ENCODE measurements around the gene SPINK8. TPM values are rescaled to one million over a fixed set of nuclear protein-coding genes. Genes with fewer than 3 reads are reported as not detected.

Gene SPINK8
- total and polyA plus RNA-seq, 2 experiments from 2014 or later: not detected

- H3K9ac ChIP-seq: no peak overlapping the region
- H2AFZ ChIP-seq: no peak overlapping the region
- no peak for DNase-seq
- H3K4me1 ChIP-seq (ENCODE audit: insufficient read depth): no peaks in the 10 kb centered on the region
- no peaks in the 10 kb centered on the region for H3F3A ChIP-seq (ENCODE audit: insufficient read depth)
- H3K9me2 ChIP-seq (ENCODE audit: insufficient read depth): no peaks in the 10 kb centered on the region
- in situ Hi-C loops (cut with MboI): no loop called here
- no peaks in the 10 kb centered on the region for H3K9me3 ChIP-seq (ENCODE audit: low read depth)
- TF ChIP-seq EZH2 (IDR thresholded peaks at IDR 0.05; ENCODE audit: insufficient read depth, poor library complexity, severe bottlenecking) (no peak), EZH2phosphoT487 (IDR thresholded peaks at IDR 0.05; ENCODE audit: insufficient read depth, low read depth) (no peak)
- no peak overlapping the region for H3K4me2 ChIP-seq (ENCODE audit: unreplicated experiment)
- no peak overlapping the region for H3K27ac ChIP-seq
- H3K36me3 ChIP-seq (ENCODE audit: low read depth): no peaks in the 10 kb centered on the region
- 81 to 82% methylated on average over 8 of the region's 8 CpGs for WGBS, 2 experiments (ENCODE audit: low coverage in 1 of 2, low lambda C conversion rate in 2 of 2, missing lambda C conversion rate in 2 of 2)
- H3K27me3 ChIP-seq (replicated peaks; ENCODE audit: insufficient read depth): no peaks in the 10 kb centered on the region
- no peaks in the 10 kb centered on the region for H3K79me2 ChIP-seq (ENCODE audit: insufficient read depth)
- no peak overlapping the region for H3K4me3 ChIP-seq
- H4K20me1 ChIP-seq (ENCODE audit: insufficient read depth): no peaks in the 10 kb centered on the region
These were observed 63.9 kb downstream of the SPINK8 start for GRCh38 chr3:48269592-48269991.

DNA sequence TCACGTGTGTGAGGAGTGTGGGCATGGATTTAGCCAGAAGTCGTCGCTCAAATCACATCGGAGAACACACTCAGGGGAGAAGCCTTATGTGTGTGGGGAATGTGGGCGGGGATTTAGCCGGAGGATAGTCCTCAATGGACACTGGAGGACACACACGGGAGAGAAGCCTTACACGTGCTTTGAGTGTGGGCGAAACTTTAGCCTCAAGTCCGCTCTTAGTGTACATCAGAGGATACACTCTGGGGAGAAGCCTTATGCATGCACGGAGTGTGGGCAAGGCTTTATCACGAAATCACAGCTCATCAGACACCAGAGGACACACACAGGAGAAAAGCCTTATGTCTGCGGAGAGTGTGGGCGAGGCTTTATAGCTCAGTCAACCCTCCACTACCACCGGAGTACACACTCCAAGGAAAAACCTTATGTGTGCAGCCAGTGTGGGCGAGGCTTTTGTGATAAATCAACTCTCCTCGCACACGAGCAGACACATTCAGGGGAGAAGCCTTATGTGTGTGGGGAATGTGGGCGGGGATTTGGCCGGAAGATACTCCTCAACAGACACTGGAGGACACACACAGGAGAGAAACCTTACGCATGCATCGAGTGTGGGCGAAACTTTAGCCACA lies 64.4 kb downstream of the SPINK8 start:
- H3F3A ChIP-seq (ENCODE audit: insufficient read depth): no peaks in the 10 kb centered on the region
- H3K4me1 ChIP-seq (ENCODE audit: insufficient read depth): no peaks in the 10 kb centered on the region
- DNase-seq: no peak
- no peaks in the 10 kb centered on the region for H4K20me1 ChIP-seq (ENCODE audit: insufficient read depth)
- no peaks in the 10 kb centered on the region for H3K9me2 ChIP-seq (ENCODE audit: insufficient read depth)
- no peaks in the 10 kb centered on the region for H3K79me2 ChIP-seq (ENCODE audit: insufficient read depth)
- no peak overlapping the region for H2AFZ ChIP-seq
- TF ChIP-seq EZH2 (IDR thresholded peaks at IDR 0.05; ENCODE audit: insufficient read depth, poor library complexity, severe bottlenecking) (no peak), EZH2phosphoT487 (IDR thresholded peaks at IDR 0.05; ENCODE audit: insufficient read depth, low read depth) (no peak)
- H3K4me2 ChIP-seq (ENCODE audit: unreplicated experiment): no peak overlapping the region
- 80 to 81% methylated on average over 21 to 23 of the region's 23 CpGs for WGBS, 2 experiments (ENCODE audit: low coverage in 1 of 2, low lambda C conversion rate in 2 of 2, missing lambda C conversion rate in 2 of 2)
- H3K27me3 ChIP-seq (replicated peaks; ENCODE audit: insufficient read depth): no peaks in the 10 kb centered on the region
- no peak overlapping the region for H3K27ac ChIP-seq
- no peaks in the 10 kb centered on the region for H3K9me3 ChIP-seq (ENCODE audit: low read depth)
- H3K9ac ChIP-seq: no peak overlapping the region
- no peak overlapping the region for H3K4me3 ChIP-seq
- no peaks in the 10 kb centered on the region for H3K36me3 ChIP-seq (ENCODE audit: low read depth)
- in situ Hi-C loops (cut with MboI): no loop called here

DNA sequence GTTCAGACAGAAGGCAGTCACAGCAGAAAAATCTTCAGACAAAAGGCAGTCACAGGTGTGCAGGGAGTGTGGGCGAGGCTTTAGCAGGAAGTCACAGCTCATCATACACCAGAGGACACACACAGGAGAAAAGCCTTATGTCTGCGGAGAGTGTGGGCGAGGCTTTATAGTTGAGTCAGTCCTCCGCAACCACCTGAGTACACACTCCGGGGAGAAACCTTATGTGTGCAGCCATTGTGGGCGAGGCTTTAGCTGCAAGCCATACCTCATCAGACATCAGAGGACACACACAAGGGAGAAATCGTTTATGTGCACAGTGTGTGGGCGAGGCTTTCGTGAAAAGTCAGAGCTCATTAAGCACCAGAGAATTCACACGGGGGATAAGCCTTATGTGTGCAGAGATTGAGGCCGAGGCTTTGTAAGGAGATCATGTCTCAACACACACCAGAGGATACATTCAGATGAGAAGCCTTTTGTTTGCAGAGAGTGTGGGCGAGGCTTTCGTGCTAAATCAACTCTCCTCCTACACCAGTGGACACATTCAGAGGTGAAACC lies 65.0 kb downstream of the SPINK8 start:
- in situ Hi-C loops (cut with MboI): no loop called here
- no peak for DNase-seq
- Histone ChIP-seq H3K9me2 (ENCODE audit: insufficient read depth) (no peaks in the 10 kb centered on the region), H3F3A (ENCODE audit: insufficient read depth) (no peaks in the 10 kb centered on the region), H4K20me1 (ENCODE audit: insufficient read depth) (no peaks in the 10 kb centered on the region), H3K36me3 (ENCODE audit: low read depth) (no peaks in the 10 kb centered on the region), H3K27ac (no peak overlapping the region), H3K27me3 (replicated peaks; ENCODE audit: insufficient read depth) (no peaks in the 10 kb centered on the region), H3K9ac (no peak overlapping the region), H3K79me2 (ENCODE audit: insufficient read depth) (no peaks in the 10 kb centered on the region), H3K4me1 (ENCODE audit: insufficient read depth) (no peaks in the 10 kb centered on the region), H3K4me3 (no peak overlapping the region), H2AFZ (no peak overlapping the region), H3K9me3 (ENCODE audit: low read depth) (no peaks in the 10 kb centered on the region), H3K4me2 (ENCODE audit: unreplicated experiment) (no peak overlapping the region)
- no peak for TF ChIP-seq EZH2 (IDR thresholded peaks at IDR 0.05; ENCODE audit: insufficient read depth, poor library complexity, severe bottlenecking)
- TF ChIP-seq EZH2phosphoT487 (IDR thresholded peaks at IDR 0.05; ENCODE audit: insufficient read depth, low read depth): no peak
- WGBS, 2 experiments (ENCODE audit: low coverage in 1 of 2, low lambda C conversion rate in 2 of 2, missing lambda C conversion rate in 2 of 2): 86% methylated on average over 13 of the region's 13 CpGs

GRCh38 chr3:48267782-48268181 lies 65.7 kb downstream of the SPINK8 start:
- no peak overlapping the region for H3K27ac ChIP-seq
- DNase-seq: no peak
- WGBS, 2 experiments (ENCODE audit: low coverage in 1 of 2, low lambda C conversion rate in 2 of 2, missing lambda C conversion rate in 2 of 2): 64 to 76% methylated on average over 2 of the region's 2 CpGs
- no peaks in the 10 kb centered on the region for H3F3A ChIP-seq (ENCODE audit: insufficient read depth)
- H2AFZ ChIP-seq: no peak overlapping the region
- H3K4me1 ChIP-seq (ENCODE audit: insufficient read depth): no peaks in the 10 kb centered on the region
- in situ Hi-C loops (cut with MboI): no loop called here
- H3K9me2 ChIP-seq (ENCODE audit: insufficient read depth): no peaks in the 10 kb centered on the region
- no peaks in the 10 kb centered on the region for H3K27me3 ChIP-seq (replicated peaks; ENCODE audit: insufficient read depth)
- no peak overlapping the region for H3K4me2 ChIP-seq (ENCODE audit: unreplicated experiment)
- no peaks in the 10 kb centered on the region for H3K79me2 ChIP-seq (ENCODE audit: insufficient read depth)
- TF ChIP-seq EZH2 (IDR thresholded peaks at IDR 0.05; ENCODE audit: insufficient read depth, poor library complexity, severe bottlenecking) (no peak), EZH2phosphoT487 (IDR thresholded peaks at IDR 0.05; ENCODE audit: insufficient read depth, low read depth) (no peak)
- no peak overlapping the region for H3K4me3 ChIP-seq
- no peaks in the 10 kb centered on the region for H4K20me1 ChIP-seq (ENCODE audit: insufficient read depth)
- no peaks in the 10 kb centered on the region for H3K36me3 ChIP-seq (ENCODE audit: low read depth)
- H3K9me3 ChIP-seq (ENCODE audit: low read depth): no peaks in the 10 kb centered on the region
- no peak overlapping the region for H3K9ac ChIP-seq
